GM19351 (cell line): ENCODE data around the gene DENND5B.
"Not testable (repeated sequence)": the region's sequence is repeated elsewhere in the genome, so short reads cannot be mapped to it uniquely, and the experiment has no call there.

Experiments
- ATAC-seq: cut with Tn5 transposase; IDR thresholded peaks from one replicate; pipeline ENCODE4 v1.9.1; 2021; ENCODE audit warnings: mild to moderate bottlenecking, moderate library complexity; ENCODE audit not compliant: unreplicated experiment

DENND5B gene

DNA sequence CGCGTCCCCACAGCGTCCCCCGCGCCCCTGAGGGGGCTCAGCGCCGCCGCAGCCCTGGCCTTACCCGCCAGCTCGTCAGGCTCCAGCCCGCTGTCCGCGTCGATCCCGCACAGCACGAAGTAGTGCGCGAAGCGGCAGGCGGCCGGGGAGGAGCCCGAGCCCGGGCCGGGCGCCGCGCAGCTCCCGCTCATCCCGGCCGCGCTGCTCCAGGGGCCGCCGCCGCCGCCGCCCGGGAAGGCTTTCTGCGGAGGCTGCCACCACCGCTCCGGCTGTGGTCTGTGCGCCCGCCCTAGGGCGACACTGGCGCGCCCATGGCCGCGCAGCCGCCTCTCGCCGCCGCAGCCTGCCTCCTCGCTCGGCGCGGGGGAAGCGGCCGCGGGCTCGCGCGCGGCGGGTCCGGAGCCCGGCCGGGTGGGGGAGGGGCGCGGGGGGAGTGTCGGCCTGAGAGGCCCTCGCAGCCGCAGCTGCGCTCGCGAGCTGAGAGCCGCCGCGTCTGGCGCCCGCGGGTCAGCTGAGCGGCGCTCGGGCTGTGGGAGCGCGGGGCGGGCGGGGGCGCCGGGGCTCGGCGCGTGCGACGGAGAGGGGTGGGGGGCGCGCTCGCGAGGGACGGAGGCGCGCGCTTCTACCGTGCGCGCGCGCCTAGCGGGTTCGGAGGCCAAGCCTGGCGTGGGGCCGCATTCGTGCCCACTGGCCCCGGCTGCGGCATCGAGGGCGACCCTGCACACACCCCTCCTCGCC lies at the start of gene DENND5B:
DENND5B (minus strand) TSS at position 495 of the 738 bp plus-strand sequence; CDS start at position 191, 304 bp downstream.
- ATAC-seq = peak; percentile 48

DNA sequence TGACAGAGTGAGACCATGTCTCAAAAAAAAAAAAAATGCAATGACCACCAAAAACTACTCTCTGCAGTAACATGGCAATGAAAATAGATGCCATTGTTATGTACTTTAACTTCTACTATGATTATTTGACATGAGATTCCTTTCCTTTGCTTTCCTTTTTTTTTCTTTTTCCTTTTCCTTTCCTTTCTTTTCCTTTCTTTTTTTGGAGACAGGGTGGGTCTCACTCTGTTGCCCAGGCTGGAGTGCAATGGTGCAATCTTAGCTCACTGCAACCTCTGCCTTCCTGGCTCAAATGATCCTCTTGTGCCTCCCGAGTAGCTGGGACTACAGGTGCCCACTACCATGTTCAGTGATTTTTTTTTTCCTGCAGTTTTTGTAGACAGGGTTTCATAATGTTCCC lies 43.7 kb upstream of the DENND5B start:
- no peak for ATAC-seq

DNA sequence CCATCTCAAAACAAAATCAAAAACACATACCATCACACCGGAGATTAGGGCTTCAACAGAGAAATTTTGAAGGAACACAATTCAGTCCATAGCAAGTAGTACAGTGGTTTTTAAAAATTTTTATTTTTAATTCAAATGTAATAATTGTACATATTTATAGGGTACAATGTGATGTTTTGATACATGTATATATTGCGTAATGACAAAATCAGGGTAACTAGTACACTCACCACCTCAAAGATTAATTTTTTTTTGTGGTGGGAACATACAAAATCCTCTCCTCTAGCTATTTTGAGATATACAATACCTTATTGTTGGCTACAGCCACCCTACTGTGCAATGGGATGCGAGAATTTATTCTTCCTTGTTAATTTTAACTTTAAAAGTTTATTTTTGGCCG lies 42.5 kb upstream of the DENND5B start:
- ATAC-seq = no peak

DNA sequence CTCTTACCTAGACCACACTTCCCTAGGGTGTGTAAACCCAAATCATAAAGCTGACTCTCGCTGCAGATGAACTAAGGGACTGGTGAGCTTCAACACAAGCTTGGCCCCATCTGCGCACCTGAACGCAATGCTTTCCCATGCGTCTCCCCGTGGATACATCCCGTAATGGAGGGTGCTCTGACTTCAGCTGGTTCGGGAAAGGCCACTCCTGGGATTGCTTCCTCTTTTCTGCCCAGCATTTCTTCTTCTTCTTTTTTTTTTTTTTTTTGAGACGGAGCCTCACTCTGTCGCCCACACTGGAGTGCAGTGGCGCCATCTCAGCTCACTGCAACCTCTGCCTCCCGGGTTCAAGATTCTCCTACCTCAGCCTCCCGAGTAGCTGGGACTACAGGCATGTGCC lies 40.9 kb upstream of the DENND5B start:
- no peak for ATAC-seq

DNA sequence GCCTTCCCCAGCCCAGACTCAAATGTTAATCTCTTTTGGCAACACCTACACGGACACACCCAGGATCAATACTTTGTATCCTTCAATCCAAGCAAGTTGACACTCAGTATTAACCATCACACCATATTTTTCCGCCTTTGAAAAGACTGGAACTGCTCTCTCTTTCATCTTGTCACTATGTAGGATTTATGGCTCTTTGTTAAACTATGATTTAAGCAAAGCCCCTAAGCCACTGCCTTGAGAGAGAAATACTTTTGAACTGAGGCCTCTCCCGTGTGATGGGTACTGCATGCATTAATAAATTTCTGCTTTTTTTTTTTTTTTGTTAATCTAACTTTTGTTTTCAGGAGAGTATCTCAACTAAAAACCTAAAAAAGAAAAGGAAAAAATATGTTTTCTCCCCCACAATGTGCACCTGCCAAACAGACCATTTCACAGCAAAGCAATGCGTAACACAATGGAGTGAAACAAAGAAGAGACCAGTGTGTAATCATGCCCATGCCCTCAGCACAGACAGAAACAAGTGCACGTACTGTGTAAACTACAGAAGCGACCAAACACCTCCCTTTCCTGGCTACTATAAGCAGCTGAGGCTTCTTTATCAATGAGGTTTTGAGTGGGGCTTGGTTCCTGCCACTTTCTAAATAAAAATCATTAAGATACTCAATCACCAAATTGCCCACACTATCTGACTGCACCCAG lies 40.2 kb upstream of the DENND5B start:
- ATAC-seq = no peak

DNA sequence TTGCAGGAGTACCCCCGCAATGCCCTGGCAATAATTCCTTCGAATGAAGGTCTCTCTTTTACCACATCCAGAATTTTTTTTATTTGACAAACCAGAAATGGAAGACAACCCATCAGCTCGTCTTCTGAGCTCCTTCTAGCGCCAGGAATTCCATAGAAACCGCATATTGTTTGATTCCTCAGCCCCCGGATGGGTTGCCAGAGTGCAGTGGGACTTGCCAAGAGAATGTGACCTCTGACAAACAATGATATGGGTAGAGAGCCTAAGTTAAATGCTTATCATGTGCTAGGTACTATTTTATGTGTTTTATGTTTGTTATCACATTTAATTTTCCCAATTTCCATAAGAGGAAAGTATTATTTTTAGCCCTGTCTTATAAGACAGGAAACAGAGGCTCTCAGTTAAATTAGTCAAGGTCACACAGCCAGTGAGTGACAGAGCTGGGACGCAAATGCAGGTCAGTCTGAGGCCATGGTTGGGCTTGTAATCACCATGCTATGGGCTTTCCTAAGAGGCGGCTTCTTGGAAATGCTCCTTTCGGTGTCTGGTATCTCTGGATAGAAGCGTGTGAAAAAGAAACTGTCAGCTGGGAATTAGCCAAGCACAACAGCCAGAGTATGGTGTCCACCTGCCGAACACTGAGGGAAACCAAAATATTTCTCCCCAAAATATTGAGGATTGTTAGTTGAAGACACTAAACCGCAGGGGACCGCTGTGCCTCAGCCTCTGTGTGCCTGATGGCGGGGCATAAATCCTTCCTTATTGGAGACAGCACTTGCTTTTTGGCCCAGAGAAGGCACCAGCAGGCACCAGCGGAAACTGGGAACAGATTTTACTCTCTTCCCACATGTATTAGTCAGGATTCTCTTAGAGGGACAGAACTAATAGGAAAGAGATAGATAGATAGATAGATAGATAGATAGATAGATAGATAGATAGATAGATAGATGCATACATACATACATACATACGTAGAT lies 39.1 kb upstream of the DENND5B start:
- no peak for ATAC-seq

DNA sequence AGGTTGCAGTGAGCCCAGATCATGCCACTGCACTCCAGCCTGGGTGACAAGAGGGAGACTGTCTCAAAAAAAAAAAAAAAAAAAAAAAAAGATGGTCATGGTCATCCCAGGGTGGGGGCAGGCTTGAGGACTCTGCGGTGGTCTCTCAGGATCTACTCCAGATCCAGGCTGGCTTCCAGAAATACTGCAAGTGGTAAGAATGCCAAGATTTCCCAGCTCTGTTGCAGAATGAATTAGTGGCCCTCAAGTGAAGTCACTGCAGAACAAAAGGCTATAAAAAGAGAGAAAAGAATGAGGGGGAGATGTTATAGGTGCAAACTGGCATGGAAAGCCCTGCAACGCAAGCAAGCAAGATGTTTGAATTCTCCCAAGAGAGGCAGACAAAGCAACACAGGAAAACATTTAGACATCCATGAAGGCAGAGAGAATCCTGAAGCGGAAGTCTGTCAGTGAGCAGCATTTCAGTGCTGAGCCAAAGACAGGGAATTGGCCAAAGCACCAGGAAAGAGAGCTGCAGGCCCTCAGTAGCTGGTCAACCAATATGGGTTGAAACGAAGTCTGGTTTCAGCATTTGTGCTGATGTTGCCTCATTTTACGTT lies 36.6 kb upstream of the DENND5B start:
- no peak for ATAC-seq

DNA sequence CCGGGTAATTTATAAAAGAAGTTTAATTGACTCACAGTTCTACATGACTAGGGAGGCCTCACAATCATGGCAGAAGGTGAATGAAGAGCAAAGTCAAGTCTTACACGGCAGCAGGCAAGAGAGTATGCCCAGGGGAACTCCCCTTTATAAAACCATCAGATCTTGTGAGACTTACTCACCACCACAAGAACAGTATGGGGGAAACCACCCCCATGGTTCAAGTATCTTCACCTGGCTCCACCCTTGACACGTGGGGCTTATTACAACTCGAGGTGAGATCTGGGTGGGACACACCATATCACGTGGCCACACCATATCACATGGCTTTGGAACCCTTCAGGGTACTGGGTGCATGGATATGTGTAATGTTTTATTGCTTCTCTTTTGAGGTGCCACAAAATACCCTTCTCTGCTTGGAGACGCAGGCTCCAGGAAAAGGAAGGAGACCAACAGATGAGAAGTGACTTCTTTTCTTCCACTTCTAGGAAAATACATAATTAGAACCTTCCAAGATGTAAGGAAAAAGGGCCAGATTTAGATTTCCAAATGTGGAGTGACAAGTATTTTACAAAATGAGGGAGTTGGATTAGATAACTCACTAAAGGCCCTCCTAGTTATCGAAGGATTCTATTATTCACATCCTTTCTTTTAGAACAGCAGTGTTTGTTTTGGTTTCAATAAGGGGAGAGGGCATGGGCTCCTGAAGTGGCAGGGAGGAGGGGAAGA lies 35.5 kb upstream of the DENND5B start:
- ATAC-seq = no peak

DNA sequence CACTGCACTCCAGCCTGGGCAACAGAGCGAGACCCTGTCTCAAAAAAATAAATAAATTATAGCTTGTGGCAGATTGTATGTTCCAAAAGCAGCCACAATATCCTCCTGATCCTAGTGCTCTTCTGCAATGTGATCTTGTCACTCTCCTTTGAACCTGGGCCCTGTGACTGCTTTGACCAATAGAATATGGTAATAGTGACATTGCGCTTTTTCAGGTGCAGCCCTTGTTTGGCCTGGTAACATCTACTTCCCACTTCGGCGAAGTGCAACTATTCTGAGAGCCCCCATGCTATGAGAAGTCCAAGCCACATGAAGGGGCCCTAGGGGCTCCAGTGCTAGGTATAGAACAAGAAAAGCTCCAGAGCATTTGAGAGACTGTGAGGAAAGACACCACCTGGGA lies 31.1 kb upstream of the DENND5B start:
- no peak for ATAC-seq

DNA sequence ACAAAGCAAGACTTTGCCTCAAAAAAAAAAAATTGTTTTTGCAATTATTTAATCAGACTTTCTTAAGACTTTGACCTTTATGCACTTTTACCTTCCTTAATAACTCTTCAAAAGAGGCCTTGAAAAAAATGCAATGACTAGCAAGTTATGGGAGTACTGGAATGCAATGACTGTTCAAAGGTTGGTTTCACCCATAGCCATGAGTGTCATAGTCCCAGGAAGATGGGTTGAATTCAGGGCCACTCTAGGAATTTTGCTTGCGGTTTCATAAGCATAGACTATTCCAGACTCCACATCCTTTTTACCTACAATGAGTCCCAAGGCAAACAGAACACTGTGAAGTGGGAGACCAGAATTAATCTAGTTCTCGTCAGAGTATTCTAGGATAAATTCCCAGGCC lies 29.4 kb upstream of the DENND5B start:
- ATAC-seq = no peak

DNA sequence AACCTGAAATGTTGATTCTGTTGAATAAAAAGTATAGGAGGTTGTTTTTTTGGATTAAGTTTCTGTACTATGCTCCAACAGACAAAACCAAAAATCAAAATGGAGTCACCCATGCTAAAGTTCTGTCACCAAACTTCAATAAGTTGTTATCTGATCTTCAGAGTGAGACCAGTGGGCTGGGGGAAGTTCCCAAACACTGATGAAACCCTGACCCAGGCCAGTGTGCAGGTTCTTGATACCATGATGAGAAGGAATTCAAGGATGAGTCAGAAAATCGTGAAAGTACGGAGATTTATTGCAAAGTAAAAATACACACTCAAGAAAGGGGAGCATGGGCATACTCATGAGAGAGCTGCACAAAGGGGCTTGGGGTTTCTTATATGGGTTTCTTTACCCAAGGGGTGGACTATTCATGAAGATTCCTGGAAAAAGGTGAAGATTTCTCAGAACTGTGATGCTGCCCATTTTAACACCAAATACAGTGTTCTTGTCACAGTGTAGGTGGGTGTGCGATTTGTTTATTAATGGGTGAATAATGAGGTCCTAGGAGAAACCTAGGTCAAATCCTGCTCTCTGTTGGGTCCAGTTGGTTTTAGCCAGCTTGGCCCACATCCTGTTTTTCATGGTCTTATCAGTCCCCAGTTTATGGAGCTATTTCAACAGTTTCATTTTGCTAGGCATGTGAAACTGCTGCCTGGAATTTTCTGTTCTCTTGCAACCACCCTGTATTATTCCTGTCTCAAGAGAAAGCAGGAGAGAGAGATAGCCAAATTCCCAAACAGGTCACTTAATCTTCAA lies 27.5 kb upstream of the DENND5B start:
- no peak for ATAC-seq

DNA sequence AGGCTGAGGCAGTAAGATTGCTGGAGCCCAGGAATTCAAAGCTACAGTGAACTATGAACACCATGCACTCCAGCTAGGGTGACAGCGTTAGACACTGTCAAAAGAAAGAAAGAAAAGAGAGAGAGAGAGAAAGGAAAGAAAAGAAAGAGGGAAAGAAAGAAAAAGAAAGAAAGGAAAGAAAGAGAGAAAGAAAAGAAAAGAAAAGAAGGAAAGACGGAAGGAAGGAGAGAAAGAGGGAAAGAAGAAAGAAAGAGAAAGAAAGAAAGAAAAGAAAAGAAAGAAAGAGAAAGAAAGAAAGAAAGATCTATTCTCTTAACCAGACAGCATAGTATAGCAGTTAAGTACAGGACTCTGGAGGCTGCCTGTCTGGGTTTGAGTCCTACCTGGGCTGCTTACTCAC lies 21.9 kb upstream of the DENND5B start:
- no peak for ATAC-seq

DNA sequence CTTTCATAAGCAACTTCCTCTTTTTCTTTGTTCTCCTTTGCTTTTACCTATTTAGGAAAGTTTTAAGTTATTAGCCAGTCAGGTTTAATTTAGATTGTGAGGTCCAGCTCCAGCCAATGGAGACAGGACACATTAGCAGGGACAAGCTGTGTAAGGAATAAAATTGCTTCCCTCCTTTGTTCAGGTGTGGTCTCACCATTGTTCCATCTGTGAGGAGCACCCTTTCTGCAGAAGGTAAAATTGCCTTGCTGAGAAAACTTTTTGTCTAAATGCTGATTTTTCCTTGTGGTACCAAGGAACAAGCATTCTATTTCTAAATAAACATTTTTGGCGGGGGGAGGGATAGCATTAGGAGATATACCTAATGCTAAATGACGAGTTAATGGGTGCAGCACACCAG lies 17.4 kb upstream of the DENND5B start:
- not testable (repeated sequence) for ATAC-seq

DNA sequence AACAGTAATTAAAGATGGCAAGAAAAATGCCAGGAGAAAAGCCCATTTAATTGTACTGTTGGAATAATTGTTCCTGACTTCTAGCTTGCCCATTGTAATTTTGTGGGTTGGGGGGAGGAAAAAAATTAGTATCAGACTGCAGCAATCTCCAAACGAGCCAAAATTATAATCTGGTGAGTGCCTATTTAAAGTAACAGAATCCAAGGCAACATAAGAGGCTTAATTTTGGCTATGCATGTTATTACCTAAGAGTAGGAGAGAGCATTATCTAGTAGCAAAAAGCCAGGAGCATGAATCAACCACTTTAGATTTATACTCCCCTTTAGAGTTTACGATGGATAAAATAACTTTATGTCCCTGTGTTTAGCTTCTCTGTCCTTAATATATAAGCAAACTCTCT lies 14.6 kb upstream of the DENND5B start:
- ATAC-seq = no peak

DNA sequence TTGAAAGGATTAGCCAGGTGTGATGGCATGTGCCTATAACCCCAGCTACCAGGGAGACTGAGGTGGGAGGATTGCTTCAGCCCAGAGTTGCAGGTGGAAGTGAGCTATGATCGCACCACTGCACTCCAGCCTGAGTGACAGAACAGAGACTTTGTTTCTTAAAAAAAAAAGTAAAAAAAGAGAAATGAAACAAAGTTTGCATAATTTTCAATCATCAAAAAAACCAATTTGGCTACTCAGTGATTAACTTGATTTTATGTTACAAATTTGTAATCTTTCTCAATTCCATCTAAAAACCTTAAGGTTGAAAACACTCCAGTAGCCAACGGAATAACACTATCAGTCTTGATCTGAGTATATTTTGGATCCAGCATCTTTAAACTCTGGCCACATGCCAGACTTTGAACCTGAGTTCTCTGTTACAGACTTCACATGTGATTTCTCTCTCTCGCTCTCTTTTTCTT lies 12.6 kb upstream of the DENND5B start:
- ATAC-seq = peak; percentile 95

DNA sequence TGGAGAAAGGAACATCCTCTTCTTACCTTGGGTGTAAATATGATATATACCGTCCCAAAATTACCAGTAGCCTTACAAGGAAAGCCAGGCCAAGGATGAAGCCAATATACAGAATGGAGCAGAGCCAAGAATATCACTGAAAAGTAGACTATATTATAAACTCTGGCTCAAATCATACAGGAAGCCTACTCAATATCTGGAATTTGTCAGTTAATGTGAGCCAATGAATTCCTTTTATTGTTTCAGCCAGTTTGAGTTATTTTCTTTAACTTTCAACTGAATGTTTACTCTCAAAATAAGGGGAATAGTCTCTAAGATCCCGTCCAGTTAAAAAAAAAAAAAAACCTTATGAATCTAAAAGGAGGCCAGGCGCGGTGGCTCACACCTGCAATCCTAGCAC lies 9.8 kb upstream of the DENND5B start:
- no peak for ATAC-seq

DNA sequence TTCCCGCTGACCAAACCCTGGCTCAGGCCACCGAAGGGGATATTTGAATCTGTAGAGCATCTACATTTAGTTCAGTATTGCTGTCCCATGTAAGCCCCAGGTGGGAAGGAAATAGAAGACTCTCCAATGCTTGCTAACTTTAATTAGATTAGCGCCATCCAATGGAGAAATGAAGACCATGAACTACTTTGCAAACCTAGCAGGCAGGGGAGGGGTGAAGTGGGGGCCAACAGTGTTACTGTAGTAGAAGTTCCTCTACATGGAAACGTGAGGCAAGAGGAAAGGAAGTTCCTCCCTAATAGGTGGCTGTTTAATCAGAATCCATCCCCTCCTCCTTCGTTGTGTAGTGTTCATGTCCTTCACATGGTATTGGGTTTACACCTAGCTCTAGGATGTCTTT lies 9.3 kb upstream of the DENND5B start:
- no peak for ATAC-seq

DNA sequence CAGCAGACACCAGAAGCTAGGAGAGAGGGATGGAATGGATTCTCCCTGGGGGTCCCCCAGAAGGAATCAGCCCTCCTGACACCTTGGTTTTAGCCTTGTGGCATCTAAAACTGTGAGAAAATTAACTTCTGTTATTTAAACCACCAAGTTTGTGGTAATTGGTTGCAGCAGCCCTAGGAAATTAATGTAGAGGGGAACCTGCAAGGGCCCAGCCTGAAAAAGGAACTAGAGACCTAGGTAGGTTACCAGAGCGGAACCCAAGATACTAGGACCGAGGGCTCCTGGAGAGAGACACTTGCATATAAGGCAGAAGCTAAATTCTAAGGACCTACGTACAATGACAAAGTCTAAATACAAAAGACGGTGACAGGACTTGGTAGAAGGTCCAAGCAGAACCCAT lies 8.1 kb upstream of the DENND5B start:
- ATAC-seq = peak; percentile 62

DNA sequence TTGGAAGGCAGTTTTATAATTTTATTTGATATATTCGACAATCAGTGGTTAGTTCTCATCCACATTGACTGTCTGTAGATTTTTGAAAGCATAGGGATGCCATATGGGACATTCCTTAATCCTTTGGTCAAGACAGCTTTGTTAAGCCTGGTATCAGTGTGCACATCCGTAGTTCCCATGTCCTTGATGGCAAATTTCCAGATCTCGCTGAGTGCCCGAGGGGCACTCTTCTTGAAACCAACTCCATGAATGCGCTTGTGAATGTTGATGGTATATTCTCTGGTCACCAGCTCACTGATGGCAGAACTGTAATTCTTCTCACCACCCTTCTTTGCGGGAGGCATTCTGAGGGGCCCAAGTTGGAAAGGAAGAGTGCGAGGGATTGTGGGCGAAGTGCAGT lies 6.1 kb upstream of the DENND5B start:
- ATAC-seq = no peak
